ENCODE results near the gene FRAT1. TPM values are rescaled to one million over a fixed set of nuclear protein-coding genes. Genes with fewer than 3 reads are reported as not detected.

Gene FRAT1
- total and polyA plus RNA-seq, 10 donors, result 6.0 to 27.2 (median 15.0) TPM

GRCh38 chr10:97367126-97367649, 48.1 kb downstream of the FRAT1 start:
- H3K4me1 ChIP-seq, result peaks cover 3 to 76% (median 24%) of the 10 kb centered on the region in 6 donors
- peak overlapping the region in 7 of 8 donors; percentile 89 to 97 (median 95) for H3K27ac ChIP-seq
- peak overlapping the region in 1 of 8 donors; percentile 54 for H3K4me3 ChIP-seq
- WGBS, 5 donors, result 90 to 96% (median 95%) methylated on average over 12 of the region's 12 CpGs
- TF ChIP-seq POLR2A (IDR thresholded peaks at IDR 0.05) (no peak), CTCF (IDR thresholded peaks at IDR 0.05 in 8 of 11, conservative IDR thresholded peaks at IDR 0.05 in 3 of 11) (no peak), POLR2AphosphoS5 (IDR thresholded peaks at IDR 0.05) (no peak)
- intact Hi-C loops (cut with DNase I; ENCODE audit: low total_unique reads), result no loop called here
- no peak for DNase-seq
- peaks cover 0 to 100% (median 59%) of the 10 kb centered on the region in 6 donors for H3K36me3 ChIP-seq
- no peaks in the 10 kb centered on the region for H3K27me3 ChIP-seq (replicated peaks in 1 of 7)
- no peaks in the 10 kb centered on the region for H3K9me3 ChIP-seq

Small RNA genes lying within 50 kb of the gene (small RNA-seq; reads per million reads assigned to genes)
- gene RF00017, result 0 reads per million in 4 donors

Other genes starting within 250 kb of the FRAT1 start
- gene SLIT1, start 133.3 kb upstream of the FRAT1 start, total RNA-seq, result under 1 TPM; 0.19 to 0.82 (median 0.64) TPM
- under 1 TPM; 0.11 to 0.52 (median 0.29) TPM for gene SLIT1, start 133.3 kb upstream of the FRAT1 start, polyA plus RNA-seq
- 10 to 100 TPM; 17.5 to 35.3 (median 27.5) TPM for gene ARHGAP19, start 26.6 kb upstream of the FRAT1 start, total RNA-seq
- 1 to 10 TPM; 3.1 to 7.4 (median 5.1) TPM for gene ARHGAP19, start 26.6 kb upstream of the FRAT1 start, polyA plus RNA-seq
- 10 to 100 TPM; 28.3 to 75.6 (median 46.3) TPM for gene FRAT2, start 15.5 kb downstream of the FRAT1 start, total RNA-seq
- 10 to 100 TPM; 12.3 to 19.9 (median 14.3) TPM for gene FRAT2, start 15.5 kb downstream of the FRAT1 start, polyA plus RNA-seq
- gene RRP12, start 82.1 kb downstream of the FRAT1 start, total RNA-seq, result 10 to 100 TPM; 13.4 to 51.4 (median 24.6) TPM
- gene RRP12, start 82.1 kb downstream of the FRAT1 start, polyA plus RNA-seq, result 10 to 100 TPM; 12.3 to 30.3 (median 25.1) TPM
- gene PGAM1, start 106.9 kb downstream of the FRAT1 start, total RNA-seq, result 100 to 1,000 TPM; 144 to 235 (median 197) TPM
- 100 to 1,000 TPM in 1 of 3 donors, 10 to 100 TPM in 2; 51.4 to 146 (median 98.8) TPM for gene PGAM1, start 106.9 kb downstream of the FRAT1 start, polyA plus RNA-seq
- 10 to 100 TPM; 28.7 to 38.2 (median 33.8) TPM for gene EXOSC1, start 126.7 kb downstream of the FRAT1 start, total RNA-seq
- 10 to 100 TPM; 42.1 to 50.5 (median 49.4) TPM for gene EXOSC1, start 126.7 kb downstream of the FRAT1 start, polyA plus RNA-seq
- gene ZDHHC16, start 126.9 kb downstream of the FRAT1 start, total RNA-seq, result 10 to 100 TPM; 23.6 to 26.1 (median 25.1) TPM
- gene ZDHHC16, start 126.9 kb downstream of the FRAT1 start, polyA plus RNA-seq, result 10 to 100 TPM; 14.0 to 20.1 (median 15.7) TPM
- 10 to 100 TPM; 54.5 to 91.5 (median 59.7) TPM for gene MMS19, start 179.2 kb downstream of the FRAT1 start, total RNA-seq
- gene MMS19, start 179.2 kb downstream of the FRAT1 start, polyA plus RNA-seq, result 100 to 1,000 TPM in 1 of 3 donors, 10 to 100 TPM in 2; 53.5 to 101 (median 78.7) TPM
- 10 to 100 TPM in 6 of 7 donors, 1 to 10 TPM in 1; 8.0 to 17.6 (median 12.1) TPM for gene UBTD1, start 179.7 kb downstream of the FRAT1 start, total RNA-seq
- 10 to 100 TPM in 1 of 3 donors, 1 to 10 TPM in 2; 4.5 to 11.5 (median 6.8) TPM for gene UBTD1, start 179.7 kb downstream of the FRAT1 start, polyA plus RNA-seq

All from spleen (tissue), 11 donors.